HTR-8/SVneo (cell line): ENCODE data around the gene PALMD.

Experiments used
- DNase-seq: peaks from one replicate; pipeline ENCODE4 v3.0.0; 2011; ENCODE audit warnings: low spot score, mixed read lengths; ENCODE audit not compliant: insufficient read length
- FAIRE-seq: peaks from 2 replicates; lab custom pipeline; 2011; peaks lifted over from hg19 to GRCh38; lab: Jason Lieb, UNC

PALMD gene

GRCh38 chr1:99681583-99681982, 35.7 kb downstream of the PALMD start:
- FAIRE-seq, result no peak
- no peak for DNase-seq

DNA sequence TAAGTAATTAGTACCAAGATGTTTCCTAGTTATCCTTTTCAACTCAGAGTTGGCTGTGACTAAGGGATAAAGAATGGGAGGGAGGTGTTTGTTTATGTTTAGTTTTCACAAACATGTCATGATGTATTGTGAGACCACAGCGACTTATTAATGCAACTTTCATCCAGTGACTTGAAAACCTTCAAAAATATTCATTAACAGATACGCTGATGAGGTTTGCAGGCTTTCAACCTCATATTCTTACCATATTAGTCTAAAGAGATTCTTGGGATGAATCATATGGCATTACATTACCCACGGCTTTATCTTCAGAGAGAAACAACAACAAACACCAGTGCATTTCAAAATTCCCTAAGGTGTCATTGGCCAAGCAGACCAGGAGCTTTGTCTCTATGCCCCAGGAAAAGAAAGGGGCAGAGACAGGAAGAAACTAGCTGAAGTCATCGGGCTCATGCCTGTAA, 36.4 kb downstream of the PALMD start:
- no peak for FAIRE-seq

DNA sequence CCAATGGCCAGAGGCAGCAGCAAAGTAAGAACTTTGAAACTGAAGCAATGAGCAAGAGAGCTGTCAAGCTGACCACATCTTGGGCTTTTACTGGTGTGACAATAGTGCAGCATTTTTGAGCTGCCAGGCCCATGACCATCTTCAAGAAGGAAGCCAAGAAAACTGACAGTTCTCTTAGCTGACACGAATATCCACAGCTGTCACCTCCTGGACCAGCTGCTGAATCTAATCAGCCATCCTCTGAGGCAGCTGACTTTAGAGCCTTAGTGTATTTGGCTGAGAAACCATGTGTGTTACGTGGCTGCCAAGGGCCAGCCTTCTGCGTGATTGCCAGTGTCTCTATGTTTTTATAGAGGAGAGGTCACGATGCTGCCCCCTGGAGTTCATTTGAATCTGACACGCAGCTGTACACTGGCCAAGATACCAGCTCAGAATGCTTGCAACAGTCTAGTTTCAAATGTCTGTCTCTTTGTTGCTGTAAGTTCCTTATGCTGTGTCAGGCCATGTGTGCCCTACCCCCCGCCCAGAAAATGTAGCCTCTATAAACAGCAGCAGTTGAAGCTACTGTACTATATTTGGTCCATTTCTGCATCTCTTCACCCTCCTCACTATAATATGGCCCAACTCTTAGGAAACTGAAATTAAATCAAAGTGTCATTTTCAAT, 39.7 kb downstream of the PALMD start:
- FAIRE-seq, result no peak

More for the DNA sequence above, 36.4 kb downstream of the PALMD start:
- peak; percentile 5 for DNase-seq

GRCh38 chr1:99691175-99691574, 45.3 kb downstream of the PALMD start:
- FAIRE-seq (no peak), DNase-seq (no peak)

More for the DNA sequence above, 39.7 kb downstream of the PALMD start:
- DNase-seq, result peak; percentile 10

DNA sequence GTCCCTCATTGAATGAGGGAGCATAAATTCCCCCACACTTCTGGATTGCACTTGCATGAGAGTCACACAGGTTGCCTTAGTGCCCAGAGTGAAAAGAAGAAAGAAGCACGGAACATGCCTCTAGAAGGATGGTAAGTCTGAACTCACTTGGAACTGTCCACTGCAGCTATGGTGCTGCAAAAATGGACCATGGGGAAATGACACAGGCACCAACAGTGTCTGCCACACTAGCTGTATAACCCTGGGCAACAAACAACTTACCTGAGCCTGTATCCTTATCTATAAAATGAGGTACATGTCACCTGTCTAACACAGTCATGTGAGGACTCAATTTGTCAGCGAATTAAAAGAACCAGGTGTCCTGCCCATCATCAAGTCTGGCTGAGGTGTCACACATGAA, 50.7 kb downstream of the PALMD start:
- DNase-seq, result no peak
- no peak for FAIRE-seq

GRCh38 chr1:99697580-99697979, 51.7 kb downstream of the PALMD start:
- FAIRE-seq (no peak), DNase-seq (no peak)

DNA sequence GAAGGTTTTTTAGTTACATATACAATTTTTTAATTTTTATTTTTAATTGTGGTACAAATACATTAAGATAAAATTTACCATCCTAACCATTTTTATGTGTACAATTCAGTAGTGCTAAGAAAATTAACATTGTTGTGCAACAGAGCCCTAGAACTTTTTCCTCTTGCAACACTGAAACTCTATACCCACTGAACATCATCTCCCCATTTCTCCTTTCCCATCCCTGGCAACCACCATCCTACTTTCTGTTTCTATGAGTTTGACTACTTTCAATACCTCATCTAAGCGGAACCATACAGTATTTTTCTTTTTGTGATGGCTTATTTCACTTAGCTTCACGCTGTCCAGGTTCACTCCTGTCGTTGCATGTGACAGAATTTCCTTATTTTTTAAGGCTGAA, 54.1 kb downstream of the PALMD start:
- no peak for DNase-seq
- no peak for FAIRE-seq

DNA sequence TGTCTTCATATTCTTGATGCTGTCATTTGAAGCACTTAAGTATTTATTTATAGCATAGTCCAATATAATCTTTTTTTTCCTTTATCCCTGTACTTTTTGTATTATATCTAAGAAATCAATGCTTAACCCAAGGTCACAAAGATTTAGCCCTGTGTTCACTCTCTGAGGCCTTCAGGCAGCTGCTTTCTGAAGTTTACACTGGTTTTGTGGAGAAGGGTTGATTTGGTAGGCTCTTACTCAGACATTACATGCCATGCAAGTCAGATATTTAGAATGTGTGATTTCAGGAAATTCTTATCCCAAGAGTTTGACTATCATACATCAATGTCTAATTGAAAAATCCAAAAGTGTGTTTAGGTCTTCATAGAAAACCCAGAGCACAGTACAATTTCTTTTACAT, 56.3 kb downstream of the PALMD start:
- FAIRE-seq (no peak), DNase-seq (no peak)

GRCh38 chr1:99704356-99704816, 58.5 kb downstream of the PALMD start:
- no peak for DNase-seq
- FAIRE-seq, result no peak

DNA sequence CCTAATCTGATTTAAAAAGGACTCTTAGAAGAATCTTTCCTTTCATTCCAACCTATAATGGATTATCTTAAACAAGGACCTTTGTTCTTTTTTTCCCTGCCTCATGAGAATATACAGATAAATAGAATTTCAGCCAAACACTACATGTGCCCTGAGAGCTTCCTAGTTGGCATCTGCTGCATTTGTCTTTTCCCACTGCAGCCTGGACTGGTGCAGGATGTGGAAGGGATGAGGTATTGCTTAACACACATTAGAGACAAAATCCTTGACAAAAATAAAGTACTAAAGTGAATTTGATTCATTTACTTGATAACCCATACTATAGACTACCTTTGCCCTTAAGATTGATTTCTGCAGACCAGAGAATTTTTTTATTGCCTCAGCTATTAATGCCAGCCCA, 59.5 kb downstream of the PALMD start:
- FAIRE-seq (no peak), DNase-seq (no peak)

- DNase-seq (peak; percentile 44), FAIRE-seq (no peak)
These were observed 61.7 kb downstream of the PALMD start for GRCh38 chr1:99707535-99708142.

- DNase-seq (no peak), FAIRE-seq (no peak)
These were observed 65.1 kb downstream of the PALMD start for GRCh38 chr1:99710994-99711393.

DNA sequence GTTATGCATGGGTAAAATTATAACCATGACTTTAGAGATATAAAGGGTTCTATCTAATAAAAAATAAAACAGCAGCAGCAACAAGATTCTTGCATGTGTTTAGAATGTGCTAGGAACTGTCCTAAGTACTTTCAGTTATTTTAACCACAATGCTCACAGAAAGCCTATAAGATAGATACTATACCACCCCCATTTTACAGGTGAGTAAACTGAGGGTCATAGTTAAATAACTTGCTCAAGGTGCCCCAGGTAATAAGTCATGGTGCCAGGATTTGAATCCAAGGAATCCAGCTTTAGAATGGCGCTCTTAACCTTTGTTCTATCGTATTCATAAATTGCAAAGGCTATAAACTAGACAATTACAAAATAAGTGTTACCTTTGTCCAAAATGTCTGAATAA, 67.1 kb downstream of the PALMD start:
- no peak for FAIRE-seq
- no peak for DNase-seq

DNA sequence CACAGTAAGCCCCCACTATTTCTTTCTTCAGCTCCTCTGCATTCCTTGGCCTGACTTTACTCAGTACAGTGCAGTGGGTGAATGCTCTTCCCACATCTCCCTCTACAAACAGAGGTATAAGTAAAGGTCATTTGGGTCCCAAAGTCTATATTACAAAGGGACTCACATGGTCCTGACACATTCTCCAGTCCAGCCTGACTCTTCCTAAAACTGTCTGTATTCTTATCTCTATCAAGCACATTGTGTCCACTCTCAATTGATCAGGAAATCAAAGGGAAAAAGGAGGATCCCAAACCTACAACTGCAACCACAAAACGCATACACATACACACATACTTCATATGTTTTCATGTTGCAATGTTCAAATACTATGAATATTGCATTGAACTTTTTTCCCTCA, 71.1 kb downstream of the PALMD start:
- DNase-seq, result no peak
- FAIRE-seq, result no peak

DNA sequence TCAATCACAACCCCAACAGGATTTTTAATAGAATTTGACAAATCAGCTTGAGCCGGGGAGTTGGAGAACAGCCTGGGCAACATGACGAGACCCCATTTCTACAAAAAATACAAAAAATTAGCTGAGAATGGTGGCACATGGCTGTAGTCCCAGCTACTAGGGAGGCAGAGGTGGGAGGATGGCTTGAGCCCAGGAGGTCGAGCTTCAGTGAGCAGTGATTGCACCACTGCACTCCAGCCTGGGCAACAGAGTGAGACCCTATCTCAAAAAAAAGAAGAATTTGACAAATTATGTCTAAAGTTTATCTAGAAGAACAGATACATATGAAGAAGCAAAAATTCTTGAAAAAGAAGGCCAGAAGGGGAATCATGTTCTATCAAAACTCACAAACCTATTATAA, 77.3 kb downstream of the PALMD start:
- no peak for FAIRE-seq
- DNase-seq, result no peak

GRCh38 chr1:99725996-99726395, 80.1 kb downstream of the PALMD start:
- DNase-seq (no peak), FAIRE-seq (no peak)

- DNase-seq (no peak), FAIRE-seq (no peak)
These were observed 80.5 kb downstream of the PALMD start for GRCh38 chr1:99726407-99726806.

- DNase-seq, result no peak
- FAIRE-seq, result no peak
These were observed 80.9 kb downstream of the PALMD start for GRCh38 chr1:99726818-99727217.

DNA sequence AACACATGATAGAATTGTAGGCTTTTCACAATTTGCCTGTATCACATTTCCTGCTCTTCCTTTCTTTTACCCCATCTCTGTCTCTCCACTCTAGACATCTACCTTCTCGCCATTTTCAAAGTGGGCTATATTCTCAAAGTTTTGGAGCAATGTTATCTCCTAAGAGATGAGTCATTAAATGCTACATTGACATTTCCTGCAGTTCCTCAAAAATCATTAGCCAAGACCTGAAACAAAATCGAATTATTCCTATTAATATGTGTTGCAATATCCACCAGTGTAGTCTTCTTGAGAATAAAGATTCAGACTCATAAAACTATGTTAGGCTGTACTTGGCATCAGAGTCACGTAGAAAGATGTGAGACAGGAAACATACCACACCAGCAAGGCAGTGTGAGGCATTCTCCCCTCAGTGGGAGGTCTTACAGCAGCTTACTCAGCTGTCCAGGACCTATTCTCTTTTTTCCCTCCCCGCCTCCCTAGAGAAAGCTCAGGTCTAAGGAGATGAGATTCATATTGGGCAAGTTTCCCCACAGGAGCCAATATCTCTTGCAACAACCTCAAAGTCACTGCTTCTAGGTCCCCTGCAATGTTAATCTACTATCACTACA, 81.8 kb downstream of the PALMD start:
- no peak for DNase-seq
- FAIRE-seq, result no peak

GRCh38 chr1:99728494-99729235, 82.8 kb downstream of the PALMD start:
- DNase-seq, result no peak
- FAIRE-seq, result no peak

DNA sequence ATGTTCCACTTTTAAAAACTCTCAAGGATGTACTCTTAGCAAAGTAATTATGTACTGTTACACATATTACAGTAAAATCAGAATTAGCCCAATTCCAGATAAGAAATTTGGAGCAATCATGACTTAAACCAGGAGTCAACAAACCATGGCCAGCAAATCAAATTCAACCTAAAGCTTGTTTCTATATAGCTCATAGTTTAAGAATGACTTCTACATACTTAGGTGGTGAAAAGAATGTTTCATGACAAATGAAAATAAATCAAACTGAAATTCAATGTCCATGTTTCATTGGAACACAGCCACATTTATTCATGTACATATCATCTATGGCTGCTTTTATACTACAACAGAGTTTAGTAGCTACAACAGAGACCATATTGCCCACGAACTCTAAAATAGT, 85.5 kb downstream of the PALMD start:
- FAIRE-seq (no peak), DNase-seq (no peak)
